HTR-8/SVneo (cell line): ENCODE results near the gene POU3F2.

Source experiments
- DNase-seq: peaks from one replicate; pipeline ENCODE4 v3.0.0; 2011; ENCODE audit warnings: low spot score, mixed read lengths; ENCODE audit not compliant: insufficient read length
- FAIRE-seq: peaks from 2 replicates; lab custom pipeline; 2011; peaks lifted over from hg19 to GRCh38; lab: Jason Lieb, UNC

POU3F2 gene

GRCh38 chr6:98842342-98843180 lies 8.2 kb downstream of the POU3F2 start:
- FAIRE-seq (no peak), DNase-seq (no peak)

- FAIRE-seq (no peak), DNase-seq (no peak)
Measured at GRCh38 chr6:98843271-98844243, 9.2 kb downstream of the POU3F2 start.

GRCh38 chr6:98844244-98845210 lies 10.2 kb downstream of the POU3F2 start:
- no peak for FAIRE-seq

GRCh38 chr6:98845211-98846020 lies 11.0 kb downstream of the POU3F2 start:
- peak; percentile 77 for DNase-seq
- FAIRE-seq, result peak; percentile 55

More at GRCh38 chr6:98844244-98845210, 10.2 kb downstream of the POU3F2 start:
- no peak for DNase-seq

- no peak for FAIRE-seq
- no peak for DNase-seq
Measured at GRCh38 chr6:98846021-98846380, 11.6 kb downstream of the POU3F2 start.

- no peak for FAIRE-seq
- no peak for DNase-seq
Measured at GRCh38 chr6:98847416-98847778, 13.0 kb downstream of the POU3F2 start.

DNA sequence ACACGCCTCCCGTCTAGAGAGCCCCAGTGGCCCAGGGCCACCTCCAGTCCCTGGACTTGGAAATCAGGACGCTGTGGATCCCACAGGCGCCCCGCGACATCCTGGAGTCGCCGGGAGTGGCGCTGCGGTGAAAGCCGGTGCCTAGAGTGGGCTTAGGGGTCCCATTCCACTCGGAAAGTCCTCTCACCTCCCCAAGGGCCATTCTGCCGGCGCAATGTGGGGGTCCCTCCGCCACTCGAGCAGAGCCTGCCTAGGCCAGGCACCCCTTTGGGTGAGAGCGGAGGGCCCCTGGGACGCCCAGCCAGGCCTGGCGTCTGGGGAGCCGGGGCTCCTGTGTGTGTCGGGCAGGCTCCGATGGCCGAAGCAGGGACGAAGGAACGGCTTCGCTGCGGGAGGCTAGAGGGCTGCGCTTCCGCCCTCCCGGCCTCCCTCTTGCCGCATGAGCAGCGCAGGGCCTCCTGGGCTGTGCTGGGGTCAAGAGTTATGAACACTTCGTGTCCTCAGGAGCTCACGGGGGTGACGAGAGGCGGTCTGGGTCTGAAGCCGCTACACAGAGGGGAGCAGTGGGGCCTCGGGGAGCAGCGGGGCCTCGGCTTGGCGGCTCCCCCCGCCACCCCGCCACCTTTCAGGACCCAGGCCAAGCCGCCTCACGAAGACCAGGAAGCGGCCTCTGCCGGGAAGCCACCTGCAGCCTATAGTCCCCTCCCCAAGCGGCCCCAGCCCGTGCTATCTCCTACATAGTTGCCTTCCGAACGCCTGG lies 13.6 kb downstream of the POU3F2 start:
- DNase-seq (no peak), FAIRE-seq (no peak)

- FAIRE-seq (no peak), DNase-seq (no peak)
Measured at GRCh38 chr6:98848539-98849242, 14.3 kb downstream of the POU3F2 start.

GRCh38 chr6:98864497-98864896 lies 30.1 kb downstream of the POU3F2 start:
- no peak for FAIRE-seq
- DNase-seq, result no peak

- FAIRE-seq, result no peak
- no peak for DNase-seq
Measured at GRCh38 chr6:98871057-98871456, 36.7 kb downstream of the POU3F2 start.

DNA sequence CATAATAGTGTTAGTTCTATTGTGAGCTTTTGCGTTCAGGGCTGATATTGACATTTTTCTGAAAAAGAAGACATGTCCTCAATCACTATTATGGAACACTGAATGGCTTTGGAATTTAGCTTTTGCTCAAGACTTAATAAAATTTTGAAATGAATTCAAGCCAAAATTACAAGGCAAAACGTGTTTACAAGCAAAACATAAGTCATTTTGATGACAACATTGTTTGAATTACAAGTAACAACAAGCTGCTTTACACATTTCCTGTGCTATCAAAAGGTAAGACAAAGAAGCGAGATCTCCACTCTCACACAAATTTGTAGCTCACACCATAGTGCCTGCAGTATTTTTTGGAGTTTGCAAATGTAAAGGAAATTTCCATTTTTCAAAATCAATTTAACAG lies 37.4 kb downstream of the POU3F2 start:
- FAIRE-seq (no peak), DNase-seq (no peak)

- DNase-seq, result no peak
- no peak for FAIRE-seq
Measured at GRCh38 chr6:98875375-98875774, 41.0 kb downstream of the POU3F2 start.

- no peak for FAIRE-seq
- DNase-seq, result no peak
Measured at GRCh38 chr6:98877250-98877649, 42.9 kb downstream of the POU3F2 start.

- FAIRE-seq, result no peak
- no peak for DNase-seq
Measured at GRCh38 chr6:98880486-98880885, 46.1 kb downstream of the POU3F2 start.

- no peak for DNase-seq
- FAIRE-seq, result no peak
Measured at GRCh38 chr6:98885330-98885729, 51.0 kb downstream of the POU3F2 start.

DNA sequence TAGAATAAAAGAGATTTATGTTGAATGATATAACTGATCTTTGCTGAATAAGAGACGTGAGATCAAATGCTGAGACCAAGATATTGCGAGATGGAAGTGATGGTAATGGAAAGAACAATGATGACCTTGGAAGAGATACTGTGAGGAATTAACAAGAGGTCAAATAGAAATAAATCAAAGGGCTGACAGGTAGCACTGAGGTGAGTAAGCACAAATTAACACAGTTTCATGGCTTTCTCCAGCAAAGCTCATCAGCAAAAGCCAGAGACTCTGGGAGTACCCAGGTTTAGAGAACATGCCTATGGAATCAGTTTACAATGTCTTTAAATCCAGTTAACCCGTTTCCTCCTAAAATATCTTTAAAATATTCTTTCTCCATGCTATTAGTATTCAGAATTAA lies 53.3 kb downstream of the POU3F2 start:
- DNase-seq, result no peak

More for the DNA sequence above, 53.3 kb downstream of the POU3F2 start:
- no peak for FAIRE-seq
